Stimulated activated CD8-positive, alpha-beta memory T cell treated with anti-CD3 and anti-CD28 coated beads, Interleukin-12 subunit alpha, Interleukin-12 subunit beta, amount 100 ng/mL, for 24 hours (primary cell): ENCODE measurements around the gene SHISAL1.

Source experiments
- DNase-seq: peaks from one replicate; pipeline ENCODE4 v3.0.0-alpha.2; 2020; ENCODE audit errors: extremely low read depth

The SHISAL1 gene

DNA sequence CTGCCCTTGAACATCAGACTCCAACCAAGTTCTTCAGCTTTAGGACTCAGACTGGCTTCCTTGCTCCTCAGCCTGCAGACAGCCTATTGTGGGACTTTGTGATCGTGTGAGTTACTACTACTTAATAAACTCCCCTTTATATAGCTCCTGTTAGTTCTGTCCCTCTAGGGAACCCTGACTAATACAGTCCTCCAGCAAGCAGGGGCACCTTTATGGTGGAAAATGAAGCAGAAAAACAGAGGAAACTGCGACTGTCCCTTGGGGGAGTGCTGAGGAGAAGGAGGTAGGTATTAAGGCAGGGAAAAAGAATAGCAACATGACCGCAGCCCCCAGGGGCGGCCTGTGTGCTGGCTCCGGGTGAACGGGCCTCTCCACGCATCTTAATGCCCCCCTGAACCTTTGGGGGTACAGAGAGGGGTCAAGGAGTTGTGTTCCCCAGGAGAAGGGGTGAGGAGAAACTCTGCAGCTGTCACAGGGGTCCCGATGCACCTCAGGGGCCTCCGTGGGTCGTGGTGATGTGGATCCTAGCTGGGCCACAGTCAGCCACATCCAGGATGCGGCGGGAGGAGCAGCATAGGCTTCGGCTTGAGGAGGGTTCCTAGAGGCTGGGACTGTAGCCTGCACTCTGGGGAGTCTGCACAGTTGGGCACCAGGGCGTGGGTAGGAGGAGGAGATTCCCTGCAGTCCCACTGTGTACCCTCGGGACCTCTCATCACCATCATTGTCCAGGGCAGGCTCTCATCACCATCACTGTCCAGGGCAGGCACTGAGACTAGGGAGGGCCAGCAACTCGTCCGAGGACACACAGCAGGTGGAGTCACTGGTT, 34.3 kb downstream of the SHISAL1 start:
- no peak for DNase-seq

DNA sequence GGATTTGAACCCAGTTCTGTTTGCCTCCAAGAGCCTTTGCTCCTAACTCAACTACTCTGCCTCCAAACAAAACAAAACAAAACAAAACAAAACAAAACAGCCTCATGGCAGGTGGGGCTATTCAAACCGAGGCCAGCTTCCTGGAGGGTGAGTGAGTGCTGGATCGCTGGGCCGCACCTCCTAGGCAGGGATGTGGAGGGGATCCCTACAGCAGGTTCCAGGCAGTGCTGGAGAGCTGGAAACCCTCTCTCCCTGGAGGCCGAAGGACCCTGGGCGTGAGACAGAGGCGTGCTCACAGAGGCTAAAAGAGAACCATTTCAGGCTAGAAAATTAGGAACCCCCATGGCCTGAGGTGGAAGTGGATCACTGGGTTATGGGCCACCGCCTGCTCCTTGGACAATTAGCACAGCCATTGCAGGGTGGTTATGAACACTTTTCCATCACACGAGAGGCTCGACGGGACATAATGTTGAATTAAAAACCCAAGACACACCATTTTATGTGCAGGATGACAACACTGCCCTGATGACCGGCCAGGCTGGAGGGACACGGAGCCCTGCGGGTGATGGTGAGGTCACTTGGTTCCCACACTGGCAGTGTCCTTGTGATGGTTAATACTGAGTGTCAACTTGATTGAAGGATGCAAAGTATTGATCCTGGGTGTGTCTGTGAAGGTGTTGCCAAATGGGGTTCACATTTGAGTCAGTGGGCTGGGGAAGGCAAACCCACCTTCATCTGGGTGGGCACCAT, 35.2 kb downstream of the SHISAL1 start:
- DNase-seq: no peak

DNA sequence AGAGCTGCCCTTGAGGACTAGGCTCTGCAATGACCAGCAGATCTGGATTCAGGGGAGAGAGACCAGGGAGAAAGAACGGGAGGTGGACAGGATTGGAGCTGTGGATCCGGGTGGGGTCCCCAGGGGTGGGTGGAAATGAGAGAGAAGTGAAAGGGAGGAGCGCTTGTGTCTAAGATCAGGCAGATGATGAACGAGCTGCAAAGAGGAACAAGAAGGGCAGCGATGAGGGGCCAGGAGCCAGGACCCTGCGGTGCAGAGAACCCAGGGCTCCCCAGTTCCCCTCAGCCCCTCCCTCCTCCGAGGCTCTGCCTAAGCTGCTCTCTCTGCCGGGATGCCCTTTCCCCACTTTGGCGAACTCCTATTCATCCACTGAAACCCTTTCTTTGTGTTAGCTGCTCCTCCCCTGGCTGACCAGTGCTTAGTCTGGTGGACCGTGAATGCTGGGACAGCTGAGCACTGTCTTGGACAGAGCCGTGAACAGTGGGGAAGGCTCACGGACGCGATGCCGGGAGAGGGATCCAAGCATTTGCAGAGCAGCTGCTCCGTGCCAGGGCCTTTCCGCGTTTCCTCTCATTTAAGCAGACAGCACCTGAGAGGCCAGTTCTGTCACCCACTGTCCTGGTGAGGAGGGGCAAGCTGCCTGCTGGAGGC, 35.9 kb downstream of the SHISAL1 start:
- no peak for DNase-seq

DNA sequence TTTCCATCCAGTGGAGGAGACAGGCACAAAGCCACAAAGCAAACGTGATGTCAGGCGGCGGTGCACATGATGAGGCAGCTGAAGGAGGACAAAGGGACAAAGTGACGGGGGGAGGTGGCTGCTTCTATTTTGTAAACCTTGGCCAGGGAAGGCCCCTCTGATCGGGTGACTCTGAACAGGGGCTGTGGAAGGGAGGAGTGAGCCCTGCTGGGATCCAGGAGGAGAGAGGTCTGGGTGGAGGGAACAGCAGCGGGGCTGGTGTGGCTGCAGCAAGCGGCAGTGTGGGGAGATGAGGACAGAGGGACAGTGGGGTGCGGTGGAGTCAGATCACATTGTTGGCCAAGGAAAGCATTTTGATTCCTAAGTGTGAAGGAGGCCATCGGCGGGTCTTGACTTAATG, 36.7 kb downstream of the SHISAL1 start:
- no peak for DNase-seq

DNA sequence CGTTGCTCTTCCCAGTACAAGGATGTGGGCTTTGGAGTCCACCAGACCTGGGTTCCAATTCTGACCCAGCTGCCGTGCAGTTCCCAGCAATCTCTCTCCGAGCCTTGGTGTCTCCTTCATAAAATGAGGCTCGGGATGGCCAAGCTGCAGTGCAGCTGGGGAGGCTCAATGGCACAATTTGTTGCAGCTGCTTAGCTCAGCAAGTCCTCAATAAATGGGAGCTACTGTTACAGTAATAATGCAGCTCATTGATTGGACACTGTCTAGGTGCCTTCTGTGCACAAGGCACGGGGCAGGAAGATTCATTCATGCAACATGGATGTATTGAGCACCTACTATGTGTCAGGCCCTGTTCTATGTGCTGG, 37.1 kb downstream of the SHISAL1 start:
- no peak for DNase-seq

DNA sequence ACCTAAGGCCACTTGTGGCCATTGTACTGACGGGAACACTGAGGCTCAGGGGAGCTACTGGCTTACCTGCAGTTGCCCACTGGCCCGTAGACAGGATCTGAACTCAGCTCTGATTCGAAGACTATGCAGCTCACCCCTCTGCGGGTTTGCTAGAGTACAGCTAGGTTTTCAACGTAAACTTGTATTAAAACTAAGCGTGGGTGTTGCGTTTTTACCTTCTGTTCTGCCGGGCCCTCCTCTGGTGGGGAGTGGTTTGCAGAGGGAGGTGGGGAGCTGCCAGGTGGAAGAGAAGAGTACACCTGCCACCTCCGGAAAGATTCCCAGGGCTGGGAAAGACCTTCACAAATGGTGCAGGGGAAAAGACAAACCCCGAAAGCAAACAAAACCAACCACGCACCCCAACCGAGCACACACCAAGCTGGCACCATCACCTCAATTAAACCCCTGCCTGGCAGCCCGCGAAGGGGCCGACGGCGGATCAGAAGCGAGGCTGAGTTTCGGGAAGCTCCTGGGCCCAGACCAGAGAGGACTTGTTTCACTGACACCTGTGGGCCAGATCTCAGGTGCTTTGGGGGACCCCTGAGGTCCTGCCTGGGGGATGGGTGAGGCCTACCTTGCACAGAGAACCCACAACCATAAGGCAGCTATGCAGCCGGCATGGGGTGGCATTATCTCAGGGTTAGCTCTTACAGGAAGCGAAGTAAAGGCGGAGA, 37.7 kb downstream of the SHISAL1 start:
- no peak for DNase-seq

DNA sequence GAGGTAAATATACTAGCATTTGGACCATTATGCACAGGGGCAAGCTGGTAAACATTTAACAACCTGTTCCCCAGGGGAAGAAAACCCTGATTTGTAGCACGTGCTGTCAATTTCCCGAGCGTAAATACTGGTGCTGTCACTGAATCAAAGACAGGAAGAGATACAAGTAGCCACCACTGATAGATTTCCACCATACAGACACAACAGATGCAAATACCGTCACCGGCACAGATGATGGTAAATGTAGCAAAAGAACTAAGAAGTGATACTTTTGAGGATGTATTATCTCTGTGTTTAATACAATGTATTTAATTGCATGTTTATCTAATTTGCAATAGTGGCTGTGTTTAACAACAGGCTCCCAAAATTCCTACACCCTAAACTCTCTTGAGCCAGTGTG, 39.6 kb downstream of the SHISAL1 start:
- no peak for DNase-seq

DNA sequence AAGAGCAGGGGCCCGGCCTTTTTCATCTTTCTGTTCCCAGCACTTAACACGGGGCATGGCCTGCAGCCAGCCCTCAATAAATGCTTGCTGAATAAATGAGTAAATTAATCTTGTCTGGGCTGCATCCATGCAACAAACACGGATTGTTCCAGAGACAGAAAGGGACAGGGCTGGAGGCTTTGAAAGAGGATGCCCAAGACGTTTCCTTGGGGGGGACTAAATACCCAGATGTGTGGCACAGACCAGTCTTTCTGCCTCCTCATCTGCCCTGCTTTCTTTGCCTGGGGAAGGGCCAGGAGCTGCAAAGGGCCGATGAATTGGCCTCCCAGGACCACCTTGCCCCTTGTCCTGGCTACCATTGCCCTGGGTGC, 40.4 kb downstream of the SHISAL1 start:
- DNase-seq: no peak

DNA sequence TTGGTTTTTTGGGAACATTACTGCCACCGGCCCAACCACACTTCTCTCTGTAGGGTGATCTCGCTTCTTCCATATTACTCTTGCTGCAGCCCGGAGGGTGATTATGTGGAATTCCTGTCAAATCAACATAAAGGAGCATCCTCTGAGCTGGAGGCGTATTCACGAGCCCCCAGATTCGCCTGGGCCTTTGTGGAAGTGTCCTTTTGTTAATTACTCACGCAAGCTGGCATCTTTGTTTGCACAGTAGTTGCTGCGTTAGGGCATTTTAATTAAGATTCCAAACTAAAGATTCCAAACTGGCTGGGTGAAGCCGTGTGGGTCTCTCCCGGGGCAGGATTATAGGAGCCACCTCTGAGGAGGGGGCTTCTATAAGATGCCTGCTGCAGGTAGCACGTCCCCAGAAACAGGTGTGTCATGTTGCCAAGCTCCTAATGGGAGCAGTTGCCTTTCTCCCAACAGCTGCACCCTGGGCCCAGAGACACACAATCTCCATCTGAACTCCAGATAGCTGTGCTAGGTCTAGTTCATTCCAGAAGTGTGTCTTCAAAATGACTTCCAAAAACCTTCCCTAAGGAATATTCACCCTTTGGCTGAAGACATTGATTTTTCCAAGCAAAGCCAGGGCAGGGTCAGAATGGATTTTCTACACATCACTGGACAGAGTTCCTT, 40.9 kb downstream of the SHISAL1 start:
- DNase-seq: no peak

DNA sequence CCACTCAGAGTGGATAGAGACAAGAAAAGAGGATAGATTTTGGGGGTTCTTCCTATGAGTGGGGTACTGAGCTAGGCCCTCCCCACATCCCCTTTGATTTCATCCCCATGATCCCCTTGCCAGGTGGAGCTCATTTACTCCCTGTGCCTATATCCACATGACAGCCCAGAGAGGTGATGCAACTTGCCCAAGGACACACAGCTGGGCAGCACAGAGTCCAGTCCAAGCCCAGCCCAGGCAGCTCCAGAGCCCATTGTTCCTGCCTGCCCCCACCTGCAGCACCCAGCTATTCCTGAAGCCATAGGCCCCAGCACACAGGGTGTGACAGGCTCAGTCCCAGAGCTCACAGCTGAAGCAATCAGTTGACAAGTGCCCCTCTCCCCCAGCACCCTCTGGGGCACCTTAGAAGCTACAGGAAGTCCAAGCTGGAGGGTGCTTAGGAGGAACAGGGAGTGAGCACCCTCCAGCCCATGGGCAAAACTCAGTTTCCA, 41.7 kb downstream of the SHISAL1 start:
- no peak for DNase-seq

DNA sequence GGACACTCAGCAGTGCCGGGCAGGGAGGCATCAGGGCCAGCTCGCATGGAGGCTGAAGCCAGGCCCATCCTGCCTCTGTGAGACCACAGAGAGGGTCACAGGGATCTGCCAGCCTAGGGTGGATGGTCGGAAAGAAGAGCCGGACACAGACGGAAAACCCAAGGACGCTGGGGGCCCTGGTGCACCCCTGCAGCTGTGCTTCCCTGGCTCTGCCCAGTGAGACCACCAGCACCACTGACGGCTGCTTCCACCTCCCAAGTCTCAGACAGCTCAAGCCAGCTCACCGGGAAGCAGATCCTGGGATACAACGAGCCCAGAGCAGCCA, 42.2 kb downstream of the SHISAL1 start:
- DNase-seq: no peak

DNA sequence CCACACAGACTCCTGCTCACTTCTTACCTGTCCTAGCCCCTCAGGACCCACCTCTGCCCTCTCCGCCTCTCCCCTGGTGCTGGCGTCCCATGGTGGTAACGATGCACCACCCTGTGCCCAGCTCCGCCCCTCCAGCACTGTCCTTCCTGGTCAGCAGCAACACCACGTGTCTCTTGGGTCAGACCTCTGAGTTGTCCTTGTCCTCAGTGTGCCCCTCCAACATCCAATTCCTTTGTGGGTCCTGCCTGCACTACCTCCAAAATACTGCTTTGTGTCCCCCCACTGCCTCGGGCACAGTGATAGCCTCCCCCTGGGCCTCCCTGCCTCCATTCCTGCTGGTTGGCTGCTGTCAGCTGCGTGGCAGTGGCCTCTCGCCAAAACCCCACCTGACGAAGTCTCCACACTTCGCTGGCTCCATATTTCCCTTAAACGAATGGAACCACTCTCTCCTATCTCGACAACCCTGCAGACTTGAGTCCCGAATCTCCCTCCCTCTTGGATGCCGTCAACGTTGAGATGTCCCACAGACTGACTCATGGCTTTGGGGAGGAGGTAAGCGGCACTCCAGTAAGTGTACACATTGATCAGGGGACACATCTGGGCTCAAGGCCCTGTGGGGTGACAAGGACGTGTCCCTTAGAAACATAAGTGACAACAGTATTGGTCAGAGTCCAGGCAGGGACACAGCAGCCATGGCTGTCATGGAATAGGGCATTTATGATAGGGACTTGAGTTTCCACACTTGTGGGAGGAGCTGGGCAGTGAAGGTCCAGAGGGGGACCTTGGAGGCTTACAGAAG, 42.8 kb downstream of the SHISAL1 start:
- no peak for DNase-seq

DNA sequence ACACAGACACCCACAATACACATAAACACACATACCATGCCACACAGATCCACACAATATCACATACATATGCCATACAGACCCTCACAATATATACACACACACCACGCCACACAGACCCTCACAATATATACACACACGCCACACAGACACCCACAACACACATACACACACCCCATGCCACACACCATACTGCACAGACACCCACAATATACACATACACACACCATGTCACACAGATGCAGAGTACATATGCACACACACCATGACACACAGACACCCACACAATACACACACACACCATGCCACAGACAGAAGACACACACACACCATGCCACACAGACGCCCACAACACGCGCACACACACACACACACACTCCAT, 43.6 kb downstream of the SHISAL1 start:
- no peak for DNase-seq

DNA sequence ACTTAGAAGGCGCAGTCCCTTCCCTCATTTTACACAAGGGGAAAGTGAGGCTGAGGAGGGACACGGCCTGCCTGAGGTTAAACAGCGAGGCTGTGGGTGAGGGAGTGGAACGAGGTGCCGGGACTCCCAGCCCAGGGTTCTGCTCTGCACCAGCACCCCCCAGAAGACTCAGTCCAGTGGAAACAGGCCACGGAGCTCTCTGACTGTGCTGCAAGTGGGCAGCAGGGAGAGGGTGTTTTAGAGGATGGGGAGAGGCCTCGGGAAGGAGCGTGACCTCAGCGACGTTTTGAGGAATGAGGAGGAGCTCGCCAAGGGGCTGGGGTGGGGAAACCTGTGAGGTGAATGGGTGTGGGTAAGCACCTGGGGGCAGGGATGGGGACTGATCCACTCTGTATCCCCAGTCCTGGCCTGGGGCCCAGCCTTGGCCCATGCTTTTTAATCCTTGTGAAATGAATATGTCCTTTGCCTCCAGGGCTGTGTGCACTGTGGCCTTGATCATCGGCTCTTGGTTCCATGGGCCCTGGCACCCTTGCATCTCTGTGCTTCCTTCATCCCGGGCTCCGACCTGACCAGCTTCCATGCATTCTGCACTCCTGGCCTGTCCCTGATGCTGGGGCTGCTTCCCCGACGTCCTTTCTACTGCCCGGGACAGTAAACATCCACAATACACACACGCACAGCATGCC, 44.2 kb downstream of the SHISAL1 start:
- DNase-seq: no peak

DNA sequence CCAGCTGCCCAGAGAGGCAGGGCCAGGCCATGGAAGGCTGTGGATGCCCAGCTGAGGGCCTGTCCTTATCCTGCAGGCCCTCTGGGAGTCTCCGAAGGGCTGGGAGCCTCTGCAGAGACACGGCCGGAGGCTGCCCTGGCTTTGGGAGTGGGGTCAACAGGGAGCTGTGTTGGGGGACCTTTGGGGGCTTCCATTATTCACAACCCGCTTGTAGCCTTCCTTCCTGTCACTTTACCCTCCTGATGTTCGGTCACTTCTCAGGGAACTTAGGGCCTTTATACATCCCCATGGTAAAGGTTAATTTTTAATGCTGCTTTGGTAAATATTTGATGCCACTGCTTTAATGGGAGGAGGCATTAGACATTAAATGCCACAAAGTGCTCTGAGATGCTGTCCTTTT, 44.9 kb downstream of the SHISAL1 start:
- no peak for DNase-seq

DNA sequence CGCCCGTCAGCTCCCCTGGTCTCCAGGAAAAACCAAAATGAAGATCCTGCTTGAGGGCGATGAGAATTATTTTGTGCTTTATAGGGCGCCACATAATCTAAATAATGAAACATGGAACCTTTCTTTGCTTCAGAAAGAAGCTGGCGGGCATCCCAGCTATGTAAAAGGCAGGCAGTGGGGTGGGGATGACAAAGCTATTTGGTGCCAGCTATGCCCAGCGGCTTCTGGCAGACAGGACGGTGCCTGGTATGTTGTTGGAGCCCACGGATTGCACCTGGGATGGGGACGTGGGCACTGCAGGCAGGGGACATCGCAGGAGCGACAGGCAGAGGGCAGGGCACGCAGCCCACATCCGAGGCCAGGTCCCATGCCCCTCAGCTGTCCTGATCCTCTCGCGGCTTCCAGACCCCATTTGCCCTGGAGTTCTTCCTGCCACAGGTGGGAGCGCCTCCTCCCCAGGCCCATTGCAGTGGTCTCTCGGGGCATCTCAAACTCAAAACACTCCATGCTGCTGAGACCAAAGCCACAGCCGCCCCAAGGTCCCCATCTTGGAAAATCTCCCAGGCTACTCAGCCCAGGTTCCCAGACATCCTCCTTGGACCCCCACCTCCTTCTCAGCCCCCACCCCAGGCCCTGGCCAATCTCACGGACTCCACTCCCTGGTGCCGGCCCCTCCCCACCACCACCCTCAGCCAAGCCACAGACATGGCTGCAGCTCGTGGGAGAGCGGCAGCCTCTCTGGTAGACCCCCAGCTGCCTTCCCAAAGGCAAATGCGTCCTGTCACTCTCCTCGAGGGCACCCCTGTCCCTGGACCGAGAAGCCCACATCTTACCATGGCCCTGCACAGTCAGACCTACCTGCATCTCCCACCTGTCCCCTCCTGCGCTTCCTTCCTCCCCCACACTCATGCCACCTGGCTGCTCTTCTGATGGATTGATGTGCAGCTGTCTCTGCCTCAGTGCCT, 45.7 kb downstream of the SHISAL1 start:
- no peak for DNase-seq

DNA sequence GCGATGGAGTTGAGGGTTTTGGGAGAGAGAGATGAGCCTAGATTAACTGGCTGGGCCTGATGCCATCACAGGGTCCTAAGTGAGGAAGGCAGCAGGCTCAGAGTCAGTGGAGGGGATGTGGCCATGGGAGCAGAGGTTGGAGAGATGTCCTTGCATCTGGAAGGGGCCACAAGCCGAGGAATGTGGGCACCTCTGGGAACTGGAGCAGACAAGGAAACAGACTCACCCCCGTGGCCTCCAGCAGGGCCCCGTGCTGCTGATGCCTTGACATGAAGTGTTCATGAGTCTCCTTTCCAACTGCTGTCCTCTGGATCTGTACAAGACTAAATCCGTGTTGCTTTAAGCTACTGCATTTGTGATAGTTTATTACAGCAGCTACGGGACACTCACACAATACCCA, 49.2 kb downstream of the SHISAL1 start:
- no peak for DNase-seq

DNA sequence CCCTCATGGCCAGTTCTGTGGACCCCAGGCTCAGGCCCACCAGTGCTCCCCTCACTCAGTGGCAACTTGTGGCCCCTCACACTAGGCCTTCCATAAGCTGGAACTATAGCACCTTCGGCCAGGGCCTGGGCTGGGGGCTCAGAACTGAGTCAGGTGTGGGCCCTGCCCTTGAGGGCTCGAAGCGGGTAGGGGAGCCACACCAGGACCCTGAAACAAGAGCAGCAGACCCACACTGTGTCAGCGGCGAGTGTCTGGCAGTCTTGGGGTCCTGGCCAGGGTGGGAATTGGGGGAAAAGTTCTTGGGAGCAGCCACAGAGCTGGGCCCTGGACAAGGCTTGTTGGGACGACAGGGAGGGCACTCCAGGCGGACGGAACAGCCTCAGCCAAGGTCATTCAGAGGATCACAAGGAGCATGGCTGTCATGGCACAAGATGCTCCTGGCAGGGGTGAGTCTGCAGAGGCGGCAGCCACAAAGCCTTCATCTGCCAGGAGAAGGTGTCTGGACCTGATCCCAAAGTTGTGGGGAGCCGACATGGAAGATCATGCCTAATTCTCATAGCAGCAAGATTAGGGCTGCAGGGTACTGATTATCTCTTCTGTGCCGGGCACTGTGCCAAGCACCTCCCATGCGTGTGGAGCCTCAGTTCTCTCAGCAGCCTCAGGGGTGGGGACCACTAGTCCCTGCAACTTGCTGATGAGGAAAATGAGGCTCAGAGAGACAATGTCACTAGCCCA, 50.7 kb downstream of the SHISAL1 start:
- no peak for DNase-seq
